Measurements from ENCODE around the gene ZBTB4. TPM values are rescaled to one million over a fixed set of nuclear protein-coding genes. Genes with fewer than 3 reads are reported as not detected.
A peak's percentile ranks its signal among the peaks of the same experiment; 100 is the strongest.

The ZBTB4 gene
- total RNA-seq, 1 experiment from 2014 or later, result 17.1 TPM

- Histone ChIP-seq H3K9me3 (ENCODE audit: control insufficient read depth in 1 of 2, insufficient read depth in 1 of 2, low read depth in 1 of 2, low read length in 2 of 2) (no peaks in the 10 kb centered on the region; a peak in 1 of 4 replicates), H3K79me2 (ENCODE audit: insufficient read depth, low read length) (no peaks in the 10 kb centered on the region), H3K4me1 (ENCODE audit: control insufficient read depth in 1 of 2, insufficient read depth in 2 of 2, low read length in 2 of 2) (peaks cover 13 to 32% of the 10 kb centered on the region in 2 experiments), H3K27me3 (ENCODE audit: insufficient read depth, low read length) (no peaks in the 10 kb centered on the region), H4K20me1 (ENCODE audit: insufficient read depth) (no peaks in the 10 kb centered on the region), H3K9ac (ENCODE audit: low read length) (peak overlapping the region; percentile 77), H2AFZ (ENCODE audit: low read depth, low read length, poor library complexity, severe bottlenecking) (no peak overlapping the region), H3K4me3 (replicated peaks in 1 of 2; ENCODE audit: low read depth in 1 of 2, low read length in 2 of 2) (peak overlapping the region; percentile 9 to 69; a peak in 1 of 4 replicates), H3K27ac (ENCODE audit: low read depth, low read length) (peak overlapping the region; percentile 95), H3K9me2 (ENCODE audit: insufficient read depth) (no peaks in the 10 kb centered on the region), H3K36me3 (ENCODE audit: control insufficient read depth in 1 of 2, insufficient read depth in 2 of 2, low read length in 2 of 2) (no peaks in the 10 kb centered on the region), H3K4me2 (ENCODE audit: low read length) (peak overlapping the region; percentile 99)
- TF ChIP-seq TCF7L2 (IDR thresholded peaks at IDR 0.05; ENCODE audit: borderline replicate concordance, extremely low read depth, insufficient read depth, insufficient read length) (no peak), SIN3A (IDR thresholded peaks at IDR 0.05; ENCODE audit: low read depth) (no peak), ELF1 (IDR thresholded peaks at IDR 0.05; ENCODE audit: borderline replicate concordance, low read depth) (no peak), JUND (IDR thresholded peaks at IDR 0.05) (no peak), EZH2phosphoT487 (IDR thresholded peaks at IDR 0.05; ENCODE audit: borderline replicate concordance) (no peak), POLR2AphosphoS5 (IDR thresholded peaks at IDR 0.05; ENCODE audit: low read depth, low read length) (no peak), CBX3 (IDR thresholded peaks at IDR 0.05; ENCODE audit: low read depth) (no peak)
- TF ChIP-seq, protein P1, sequence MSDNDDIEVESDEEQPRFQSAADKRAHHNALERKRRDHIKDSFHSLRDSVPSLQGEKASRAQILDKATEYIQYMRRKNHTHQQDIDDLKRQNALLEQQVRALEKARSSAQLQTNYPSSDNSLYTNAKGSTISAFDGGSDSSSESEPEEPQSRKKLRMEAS (IDR thresholded peaks at IDR 0.05), result no peak
- CTCF ChIA-PET, result interaction anchor here (1.0 to 3.4 kb wide), 12 partner anchors 7 to 123 kb away, joined by 3 to 28 read pairs (median 6); partner anchors contain the start of genes CHRNB1, PLSCR3, SENP3 and TMEM256
- RAD21 ChIA-PET (ENCODE audit: low non-redundant PET in 1 of 2, low total read pairs in 2 of 2, uncharacterized antibody in 2 of 2, unreplicated experiment in 2 of 2), result interaction anchor here in 1 of 2 experiments (1.0 to 2.4 kb wide), 2 partner anchors 81 to 156 kb away, joined by 3 to 6 read pairs; partner anchors contain the start of gene SLC2A4
- intact Hi-C loops (cut with micrococcal nuclease), result loop anchor here (1.0 to 10.0 kb wide), 6 partner anchors 43 to 249 kb away; partner anchors contain the start of genes CLDN7, PLSCR3, POLR2A and SENP3
- no TSS peak for BruUV-seq (replicated peaks)
- ATAC-seq (no peak), DNase-seq (ENCODE audit: low read depth, low spot score) (no peak)
- POLR2A ChIA-PET, result interaction anchor here (0.9 to 2.9 kb wide), 7 partner anchors 7 to 250 kb away, joined by 3 to 33 read pairs (median 6); partner anchors contain the start of genes CHRNB1, SPEM2, TMEM256 and TNK1
Measured at GRCh38 chr17:7437369-7437863, 42.0 kb downstream of the ZBTB4 start.

Measured in HCT116 (cell line).